DND-41 (cell line): Measurements from ENCODE around the gene DUSP8.

Experiments used
- ATAC-seq: fragments of 200-7000 bp; cut with Tn5 transposase; 3 replicates; pipeline ENCODE4 v1.9.1; 2021; ENCODE audit warnings: low read depth; ENCODE audit not compliant: insufficient read depth
- DNase-seq: peaks from one replicate; pipeline ENCODE4 v3.0.0-alpha.2; 2020
- H2AFZ ChIP-seq: 2 replicates; pipeline ENCODE4 v1.6.0; 2012; ENCODE audit warnings: low read depth, low read length
- H3K27ac ChIP-seq: 2 replicates; pipeline ENCODE4 v1.5.1; 2012; ENCODE audit warnings: low read length, inconsistent platforms
- H3K27me3 ChIP-seq: fragments of 200-600 bp; sonication (generic); 2 replicates; pipeline ENCODE4 v1.6.0; 2012; ENCODE audit warnings: low read length, mild to moderate bottlenecking, inconsistent platforms; ENCODE audit not compliant: insufficient read depth, poor library complexity
- H3K36me3 ChIP-seq: 2 replicates; pipeline ENCODE4 v1.5.1; 2012; ENCODE audit warnings: low read length, inconsistent platforms; ENCODE audit not compliant: insufficient read depth
- H3K4me1 ChIP-seq: 2 replicates; pipeline ENCODE4 v1.5.1; 2012; ENCODE audit warnings: mild to moderate bottlenecking, low read length; ENCODE audit not compliant: insufficient read depth
- H3K4me2 ChIP-seq: 2 replicates; pipeline ENCODE4 v1.6.0; 2012; ENCODE audit warnings: mild to moderate bottlenecking, moderate library complexity, low read length, inconsistent platforms; ENCODE audit not compliant: insufficient read depth
- H3K4me3 ChIP-seq, 2 experiments: fragments of 200-600 bp in 1 of 2; shearing (Covaris generic) in 1 of 2; 2 replicates each; pipeline ENCODE4 v1.5.1; 2012 to 2016; ENCODE audit warnings: inconsistent platforms in 2 of 2, low read length in 2 of 2, mild to moderate bottlenecking in 2 of 2, low read depth in 1 of 2, moderate library complexity in 1 of 2
- H3K79me2 ChIP-seq: 2 replicates; pipeline ENCODE4 v1.6.0; 2012; ENCODE audit warnings: low read length, inconsistent platforms; ENCODE audit not compliant: insufficient read depth
- H3K9ac ChIP-seq: 2 replicates; pipeline ENCODE4 v1.6.0; 2012; ENCODE audit warnings: low read depth, mild to moderate bottlenecking, inconsistent platforms, low read length, moderate library complexity
- H3K9me3 ChIP-seq: 2 replicates; pipeline ENCODE4 v1.5.1; 2012; ENCODE audit warnings: low read length, moderate library complexity, mild to moderate bottlenecking, inconsistent platforms; ENCODE audit not compliant: insufficient read depth, severe bottlenecking
- H4K20me1 ChIP-seq: 2 replicates; pipeline ENCODE4 v1.6.0; 2012; ENCODE audit warnings: low read length; ENCODE audit not compliant: insufficient read depth
- CTCF ChIP-seq: IDR thresholded peaks from 2 replicates; pipeline ENCODE4 v1.5.1; 2012; ENCODE audit warnings: borderline replicate concordance, low read length, moderate library complexity, mild to moderate bottlenecking; ENCODE audit not compliant: poor library complexity, severe bottlenecking; ENCODE audit errors: extremely low read depth
- EZH2 ChIP-seq: IDR thresholded peaks from 3 replicates; pipeline ENCODE4 v1.6.1; 2012; ENCODE audit warnings: borderline replicate concordance, low read depth, mild to moderate bottlenecking, moderate library complexity, low read length, inconsistent platforms; ENCODE audit not compliant: severe bottlenecking

DUSP8 gene

GRCh38 chr11:1530686-1531448 is 41.2 kb downstream of the DUSP8 start:
- Histone ChIP-seq H3K27me3 (no peaks in the 10 kb centered on the region), H4K20me1 (peaks cover 90% of the 10 kb centered on the region), H3K27ac (no peak overlapping the region), H3K36me3 (peaks cover 13% of the 10 kb centered on the region), H3K9me3 (no peaks in the 10 kb centered on the region), H3K9ac (no peak overlapping the region), H3K4me3 (no peak overlapping the region), H2AFZ (no peak overlapping the region), H3K79me2 (peaks cover 96% of the 10 kb centered on the region), H3K4me2 (no peak overlapping the region), H3K4me1 (no peaks in the 10 kb centered on the region)
- TF ChIP-seq EZH2 (no peak), CTCF (no peak)
- no peak for DNase-seq
- ATAC-seq: no peak

GRCh38 chr11:1529774-1530173 is 42.3 kb downstream of the DUSP8 start:
- Histone ChIP-seq H3K4me3 (no peak overlapping the region), H3K79me2 (peaks cover 96% of the 10 kb centered on the region), H3K9ac (no peak overlapping the region), H3K4me1 (no peaks in the 10 kb centered on the region), H3K9me3 (no peaks in the 10 kb centered on the region), H3K4me2 (no peak overlapping the region), H3K27ac (no peak overlapping the region), H4K20me1 (peaks cover 90% of the 10 kb centered on the region), H2AFZ (no peak overlapping the region), H3K36me3 (peaks cover 8% of the 10 kb centered on the region; the same call in 1 of the 2 replicates), H3K27me3 (no peaks in the 10 kb centered on the region)
- DNase-seq (no peak), ATAC-seq (no peak)
- TF ChIP-seq CTCF: no peak
- TF ChIP-seq EZH2: no peak

GRCh38 chr11:1529286-1529685 is 42.8 kb downstream of the DUSP8 start:
- DNase-seq: no peak
- Histone ChIP-seq H2AFZ (no peak overlapping the region), H3K9ac (no peak overlapping the region), H3K4me1 (no peaks in the 10 kb centered on the region), H3K4me2 (no peak overlapping the region), H3K36me3 (0 out of 2 replicates have a peak, but pooled peaks cover 3% of the 10 kb centered on the region), H3K27ac (no peak overlapping the region), H3K4me3 (no peak overlapping the region), H4K20me1 (peaks cover 87% of the 10 kb centered on the region), H3K27me3 (no peaks in the 10 kb centered on the region), H3K9me3 (no peaks in the 10 kb centered on the region), H3K79me2 (peaks cover 95% of the 10 kb centered on the region)
- ATAC-seq: no peak
- TF ChIP-seq CTCF (no peak), EZH2 (no peak)
